ENCODE results near the gene ARHGEF28. TPM values are rescaled to one million over a fixed set of nuclear protein-coding genes. Genes with fewer than 3 reads are reported as not detected.

ARHGEF28 gene
- total and polyA plus RNA-seq, 2 of the 13 experiments (the other 11 are each of a cell fraction or from before 2014, with no cell fraction given): 17.4 to 34.1 TPM

DNA sequence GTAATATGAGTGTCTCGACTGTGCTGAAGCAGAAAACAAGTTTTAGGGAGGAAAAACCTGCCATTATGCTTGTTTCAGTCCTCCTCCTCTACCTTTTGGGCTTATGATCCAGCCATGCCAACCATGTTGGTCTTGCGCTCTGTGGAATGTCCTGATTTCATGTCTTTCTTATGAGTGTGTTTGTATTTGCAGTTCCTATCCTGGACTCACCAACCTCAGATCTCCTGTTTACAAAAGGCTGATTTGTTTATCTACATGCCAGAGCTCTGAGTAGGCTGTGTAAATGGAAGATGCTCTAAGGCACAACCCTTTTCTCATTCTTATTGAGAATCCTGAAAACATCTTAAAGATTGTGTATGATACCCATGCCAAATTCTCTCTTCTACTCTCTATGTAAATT lies 138.6 kb downstream of the ARHGEF28 start (continued):
- TF ChIP-seq, protein P1, sequence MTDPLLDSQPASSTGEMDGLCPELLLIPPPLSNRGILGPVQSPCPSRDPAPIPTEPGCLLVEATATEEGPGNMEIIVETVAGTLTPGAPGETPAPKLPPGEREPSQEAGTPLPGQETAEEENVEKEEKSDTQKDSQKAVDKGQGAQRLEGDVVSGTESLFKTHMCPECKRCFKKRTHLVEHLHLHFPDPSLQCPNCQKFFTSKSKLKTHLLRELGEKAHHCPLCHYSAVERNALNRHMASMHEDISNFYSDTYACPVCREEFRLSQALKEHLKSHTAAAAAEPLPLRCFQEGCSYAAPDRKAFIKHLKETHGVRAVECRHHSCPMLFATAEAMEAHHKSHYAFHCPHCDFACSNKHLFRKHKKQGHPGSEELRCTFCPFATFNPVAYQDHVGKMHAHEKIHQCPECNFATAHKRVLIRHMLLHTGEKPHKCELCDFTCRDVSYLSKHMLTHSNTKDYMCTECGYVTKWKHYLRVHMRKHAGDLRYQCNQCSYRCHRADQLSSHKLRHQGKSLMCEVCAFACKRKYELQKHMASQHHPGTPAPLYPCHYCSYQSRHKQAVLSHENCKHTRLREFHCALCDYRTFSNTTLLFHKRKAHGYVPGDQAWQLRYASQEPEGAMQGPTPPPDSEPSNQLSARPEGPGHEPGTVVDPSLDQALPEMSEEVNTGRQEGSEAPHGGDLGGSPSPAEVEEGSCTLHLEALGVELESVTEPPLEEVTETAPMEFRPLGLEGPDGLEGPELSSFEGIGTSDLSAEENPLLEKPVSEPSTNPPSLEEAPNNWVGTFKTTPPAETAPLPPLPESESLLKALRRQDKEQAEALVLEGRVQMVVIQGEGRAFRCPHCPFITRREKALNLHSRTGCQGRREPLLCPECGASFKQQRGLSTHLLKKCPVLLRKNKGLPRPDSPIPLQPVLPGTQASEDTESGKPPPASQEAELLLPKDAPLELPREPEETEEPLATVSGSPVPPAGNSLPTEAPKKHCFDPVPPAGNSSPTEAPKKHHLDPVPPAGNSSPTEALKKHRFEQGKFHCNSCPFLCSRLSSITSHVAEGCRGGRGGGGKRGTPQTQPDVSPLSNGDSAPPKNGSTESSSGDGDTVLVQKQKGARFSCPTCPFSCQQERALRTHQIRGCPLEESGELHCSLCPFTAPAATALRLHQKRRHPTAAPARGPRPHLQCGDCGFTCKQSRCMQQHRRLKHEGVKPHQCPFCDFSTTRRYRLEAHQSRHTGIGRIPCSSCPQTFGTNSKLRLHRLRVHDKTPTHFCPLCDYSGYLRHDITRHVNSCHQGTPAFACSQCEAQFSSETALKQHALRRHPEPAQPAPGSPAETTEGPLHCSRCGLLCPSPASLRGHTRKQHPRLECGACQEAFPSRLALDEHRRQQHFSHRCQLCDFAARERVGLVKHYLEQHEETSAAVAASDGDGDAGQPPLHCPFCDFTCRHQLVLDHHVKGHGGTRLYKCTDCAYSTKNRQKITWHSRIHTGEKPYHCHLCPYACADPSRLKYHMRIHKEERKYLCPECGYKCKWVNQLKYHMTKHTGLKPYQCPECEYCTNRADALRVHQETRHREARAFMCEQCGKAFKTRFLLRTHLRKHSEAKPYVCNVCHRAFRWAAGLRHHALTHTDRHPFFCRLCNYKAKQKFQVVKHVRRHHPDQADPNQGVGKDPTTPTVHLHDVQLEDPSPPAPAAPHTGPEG (CRISPR knock-in tag; IDR thresholded peaks at IDR 0.05): no peak
- TF ChIP-seq, protein P2, sequence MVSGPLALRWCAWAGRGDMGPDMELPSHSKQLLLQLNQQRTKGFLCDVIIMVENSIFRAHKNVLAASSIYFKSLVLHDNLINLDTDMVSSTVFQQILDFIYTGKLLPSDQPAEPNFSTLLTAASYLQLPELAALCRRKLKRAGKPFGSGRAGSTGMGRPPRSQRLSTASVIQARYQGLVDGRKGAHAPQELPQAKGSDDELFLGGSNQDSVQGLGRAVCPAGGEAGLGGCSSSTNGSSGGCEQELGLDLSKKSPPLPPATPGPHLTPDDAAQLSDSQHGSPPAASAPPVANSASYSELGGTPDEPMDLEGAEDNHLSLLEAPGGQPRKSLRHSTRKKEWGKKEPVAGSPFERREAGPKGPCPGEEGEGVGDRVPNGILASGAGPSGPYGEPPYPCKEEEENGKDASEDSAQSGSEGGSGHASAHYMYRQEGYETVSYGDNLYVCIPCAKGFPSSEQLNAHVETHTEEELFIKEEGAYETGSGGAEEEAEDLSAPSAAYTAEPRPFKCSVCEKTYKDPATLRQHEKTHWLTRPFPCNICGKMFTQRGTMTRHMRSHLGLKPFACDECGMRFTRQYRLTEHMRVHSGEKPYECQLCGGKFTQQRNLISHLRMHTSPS (CRISPR knock-in tag; IDR thresholded peaks at IDR 0.05; ENCODE audit: low read depth): no peak
- TF ChIP-seq, protein P3, sequence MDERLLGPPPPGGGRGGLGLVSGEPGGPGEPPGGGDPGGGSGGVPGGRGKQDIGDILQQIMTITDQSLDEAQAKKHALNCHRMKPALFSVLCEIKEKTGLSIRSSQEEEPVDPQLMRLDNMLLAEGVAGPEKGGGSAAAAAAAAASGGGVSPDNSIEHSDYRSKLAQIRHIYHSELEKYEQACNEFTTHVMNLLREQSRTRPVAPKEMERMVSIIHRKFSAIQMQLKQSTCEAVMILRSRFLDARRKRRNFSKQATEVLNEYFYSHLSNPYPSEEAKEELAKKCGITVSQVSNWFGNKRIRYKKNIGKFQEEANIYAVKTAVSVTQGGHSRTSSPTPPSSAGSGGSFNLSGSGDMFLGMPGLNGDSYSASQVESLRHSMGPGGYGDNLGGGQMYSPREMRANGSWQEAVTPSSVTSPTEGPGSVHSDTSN (CRISPR knock-in tag; IDR thresholded peaks at IDR 0.05): no peak
- TF ChIP-seq NR2F1 (CRISPR knock-in tag; IDR thresholded peaks at IDR 0.05) (no peak), AGO2 (optimal IDR thresholded peaks at IDR 0.05; ENCODE audit: low read depth, low read length) (no peak), NFRKB (IDR thresholded peaks at IDR 0.05) (no peak), ISL2 (CRISPR knock-in tag; IDR thresholded peaks at IDR 0.05) (0 out of 2 replicates have a peak, but pooled peaks have one; percentile 44), ZNF772 (CRISPR knock-in tag; IDR thresholded peaks at IDR 0.05) (no peak), CBX5 (CRISPR knock-in tag; IDR thresholded peaks at IDR 0.05; ENCODE audit: borderline replicate concordance) (peak; percentile 30; the same call in 1 of the 2 replicates), PHB2 (IDR thresholded peaks at IDR 0.05; ENCODE audit: partially characterized antibody) (no peak)
- TF ChIP-seq, protein P4, sequence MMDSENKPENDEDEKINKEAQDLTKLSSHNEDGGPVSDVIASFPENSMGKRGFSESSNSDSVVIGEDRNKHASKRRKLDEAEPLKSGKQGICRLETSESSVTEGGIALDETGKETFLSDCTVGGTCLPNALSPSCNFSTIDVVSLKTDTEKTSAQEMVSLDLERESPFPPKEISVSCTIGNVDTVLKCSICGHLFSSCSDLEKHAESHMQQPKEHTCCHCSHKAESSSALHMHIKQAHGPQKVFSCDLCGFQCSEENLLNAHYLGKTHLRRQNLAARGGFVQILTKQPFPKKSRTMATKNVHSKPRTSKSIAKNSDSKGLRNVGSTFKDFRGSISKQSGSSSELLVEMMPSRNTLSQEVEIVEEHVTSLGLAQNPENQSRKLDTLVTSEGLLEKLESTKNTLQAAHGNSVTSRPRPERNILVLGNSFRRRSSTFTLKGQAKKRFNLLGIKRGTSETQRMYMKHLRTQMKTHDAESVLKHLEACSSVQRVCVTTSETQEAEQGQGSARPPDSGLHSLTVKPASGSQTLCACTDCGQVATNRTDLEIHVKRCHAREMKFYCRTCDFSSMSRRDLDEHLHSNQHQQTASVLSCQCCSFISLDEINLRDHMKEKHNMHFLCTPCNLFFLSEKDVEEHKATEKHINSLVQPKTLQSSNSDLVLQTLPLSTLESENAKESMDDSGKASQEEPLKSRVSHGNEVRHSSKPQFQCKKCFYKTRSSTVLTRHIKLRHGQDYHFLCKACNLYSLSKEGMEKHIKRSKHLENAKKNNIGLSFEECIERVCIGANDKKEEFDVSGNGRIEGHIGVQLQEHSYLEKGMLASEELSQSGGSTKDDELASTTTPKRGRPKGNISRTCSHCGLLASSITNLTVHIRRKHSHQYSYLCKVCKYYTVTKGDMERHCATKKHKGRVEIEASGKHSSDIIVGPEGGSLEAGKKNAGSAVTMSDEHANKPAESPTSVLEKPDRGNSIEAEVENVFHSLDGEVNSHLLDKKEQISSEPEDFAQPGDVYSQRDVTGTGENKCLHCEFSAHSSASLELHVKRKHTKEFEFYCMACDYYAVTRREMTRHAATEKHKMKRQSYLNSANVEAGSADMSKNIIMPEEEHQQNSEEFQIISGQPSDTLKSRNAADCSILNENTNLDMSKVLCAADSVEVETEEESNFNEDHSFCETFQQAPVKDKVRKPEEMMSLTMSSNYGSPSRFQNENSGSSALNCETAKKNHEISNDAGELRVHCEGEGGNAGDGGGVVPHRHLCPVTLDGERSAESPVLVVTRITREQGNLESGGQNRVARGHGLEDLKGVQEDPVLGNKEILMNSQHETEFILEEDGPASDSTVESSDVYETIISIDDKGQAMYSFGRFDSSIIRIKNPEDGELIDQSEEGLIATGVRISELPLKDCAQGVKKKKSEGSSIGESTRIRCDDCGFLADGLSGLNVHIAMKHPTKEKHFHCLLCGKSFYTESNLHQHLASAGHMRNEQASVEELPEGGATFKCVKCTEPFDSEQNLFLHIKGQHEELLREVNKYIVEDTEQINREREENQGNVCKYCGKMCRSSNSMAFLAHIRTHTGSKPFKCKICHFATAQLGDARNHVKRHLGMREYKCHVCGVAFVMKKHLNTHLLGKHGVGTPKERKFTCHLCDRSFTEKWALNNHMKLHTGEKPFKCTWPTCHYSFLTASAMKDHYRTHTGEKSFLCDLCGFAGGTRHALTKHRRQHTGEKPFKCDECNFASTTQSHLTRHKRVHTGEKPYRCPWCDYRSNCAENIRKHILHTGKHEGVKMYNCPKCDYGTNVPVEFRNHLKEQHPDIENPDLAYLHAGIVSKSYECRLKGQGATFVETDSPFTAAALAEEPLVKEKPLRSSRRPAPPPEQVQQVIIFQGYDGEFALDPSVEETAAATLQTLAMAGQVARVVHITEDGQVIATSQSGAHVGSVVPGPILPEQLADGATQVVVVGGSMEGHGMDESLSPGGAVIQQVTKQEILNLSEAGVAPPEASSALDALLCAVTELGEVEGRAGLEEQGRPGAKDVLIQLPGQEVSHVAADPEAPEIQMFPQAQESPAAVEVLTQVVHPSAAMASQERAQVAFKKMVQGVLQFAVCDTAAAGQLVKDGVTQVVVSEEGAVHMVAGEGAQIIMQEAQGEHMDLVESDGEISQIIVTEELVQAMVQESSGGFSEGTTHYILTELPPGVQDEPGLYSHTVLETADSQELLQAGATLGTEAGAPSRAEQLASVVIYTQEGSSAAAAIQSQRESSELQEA (CRISPR knock-in tag; IDR thresholded peaks at IDR 0.05; ENCODE audit: not compliant biosample characterization): no peak
